HCT116 (cell line): Measurements from ENCODE around the gene SLC26A9. TPM values are rescaled to one million over a fixed set of nuclear protein-coding genes. Genes with fewer than 3 reads are reported as not detected.
"Not testable (repeated sequence)": the region's sequence is repeated elsewhere in the genome, so short reads cannot be mapped to it uniquely, and the experiment has no call there.

Experiments used
- ATAC-seq: fragments of 200-7000 bp; cut with Tn5 transposase; 2 replicates; pipeline ENCODE4 v1.9.1; 2020; ENCODE audit warnings: mild to moderate bottlenecking, moderate library complexity
- BruUV-seq: library from RNA; stranded (reverse); fragments of 400-500 nt; replicated peaks from 2 replicates; lab custom pipeline; 2021; lab: Mats Ljungman, UMichigan
- CTCF ChIA-PET: fragments of 300-600 bp; sonication (Branson Sonifier 250); formaldehyde crosslinking; loops from one replicate; lab custom pipeline; 2021; ENCODE audit warnings: antibody characterized with exemption; lab: Charles Lee
- POLR2A ChIA-PET: fragments of 300-600, 350-600 bp; sonication (Branson Sonifier 250); formaldehyde crosslinking; loops from one replicate; lab custom pipeline; 2021; ENCODE audit warnings: antibody characterized with exemption; lab: Charles Lee
- RAD21 ChIA-PET, 2 experiments: fragments of 300-600 bp; sonication (Branson Sonifier 250); formaldehyde crosslinking; loops; one replicate each; lab custom pipeline; 2023; ENCODE audit warnings: low total read pairs in 2 of 2; ENCODE audit not compliant: uncharacterized antibody in 2 of 2, unreplicated experiment in 2 of 2, low non-redundant PET in 1 of 2; lab: Charles Lee
- DNase-seq: peaks from one replicate; pipeline ENCODE4 v3.0.0-alpha.2; 2010; ENCODE audit warnings: low read depth, low spot score
- H2AFZ ChIP-seq: fragments of 200-600 bp; shearing (Covaris generic), sonication (generic); 2 replicates; pipeline ENCODE4 v1.6.1; 2017; ENCODE audit warnings: low read depth, mixed run types, mixed read lengths, antibody characterized with exemption, low read length; ENCODE audit not compliant: poor library complexity, severe bottlenecking
- H3K27ac ChIP-seq: 2 replicates; pipeline ENCODE4 v1.5.1; 2012; ENCODE audit warnings: low read depth, low read length
- H3K27me3 ChIP-seq: fragments of 200-600 bp; sonication (generic); 2 replicates; pipeline ENCODE4 v1.6.1; 2016; ENCODE audit warnings: mixed run types, low read length, mixed read lengths; ENCODE audit not compliant: insufficient read depth
- H3K36me3 ChIP-seq, 2 experiments: fragments of 200-500 bp in 1 of 2; fragments of 200-600 bp in 1 of 2; sonication (Bioruptor generic) in 1 of 2; sonication (generic) in 1 of 2; 2 replicates each; pipeline versions ENCODE4 v1.5.1 to v1.6.1; 2014 to 2016; ENCODE audit warnings: low read length in 2 of 2, inconsistent platforms in 1 of 2, mixed read lengths in 1 of 2, mixed run types in 1 of 2; ENCODE audit not compliant: insufficient read depth in 2 of 2, control insufficient read depth in 1 of 2
- H3K4me1 ChIP-seq, 2 experiments: fragments of 200-600 bp in 1 of 2; sonication (generic) in 1 of 2; 2 replicates each; pipeline versions ENCODE4 v1.5.1 to v1.6.1; 2012 to 2017; ENCODE audit warnings: low read length in 2 of 2, inconsistent platforms in 1 of 2, mild to moderate bottlenecking in 1 of 2, mixed read lengths in 1 of 2, mixed run types in 1 of 2, moderate library complexity in 1 of 2; ENCODE audit not compliant: insufficient read depth in 2 of 2, control insufficient read depth in 1 of 2
- H3K4me2 ChIP-seq: fragments of 200-600 bp; sonication (generic); 2 replicates; pipeline ENCODE4 v1.6.1; 2017; ENCODE audit warnings: mixed run types, low read length, mixed read lengths
- H3K4me3 ChIP-seq, 2 experiments: fragments of 200-600 bp in 1 of 2; sonication (generic) in 1 of 2; replicated peaks in 1 of 2; 2 replicates each; pipeline ENCODE4 v1.5.1; 2011 to 2016; ENCODE audit warnings: low read length in 2 of 2, control low read depth in 1 of 2, low read depth in 1 of 2, mild to moderate bottlenecking in 1 of 2, mixed read lengths in 1 of 2, mixed run types in 1 of 2
- H3K79me2 ChIP-seq: fragments of 200-600 bp; sonication (generic); 2 replicates; pipeline ENCODE4 v1.6.1; 2017; ENCODE audit warnings: mild to moderate bottlenecking, mixed run types, low read length, moderate library complexity, mixed read lengths; ENCODE audit not compliant: insufficient read depth
- H3K9ac ChIP-seq: fragments of 200-600 bp; sonication (generic); 2 replicates; pipeline ENCODE4 v1.6.1; 2016; ENCODE audit warnings: low read length, mixed read lengths
- H3K9me2 ChIP-seq: fragments of 200-600 bp; sonication (generic), shearing (Covaris generic); 2 replicates; pipeline ENCODE4 v1.6.1; 2017; ENCODE audit warnings: mixed run types, mild to moderate bottlenecking, moderate library complexity; ENCODE audit not compliant: insufficient read depth
- H3K9me3 ChIP-seq, 2 experiments: fragments of 200-500 bp in 1 of 2; fragments of 200-600 bp in 1 of 2; sonication (Bioruptor generic) in 1 of 2; sonication (generic) in 1 of 2; 2 replicates each; pipeline ENCODE4 v1.6.1; 2014 to 2017; ENCODE audit warnings: low read length in 2 of 2, mixed read lengths in 2 of 2, inconsistent platforms in 1 of 2, low read depth in 1 of 2, mild to moderate bottlenecking in 1 of 2, mixed run types in 1 of 2, moderate library complexity in 1 of 2; ENCODE audit not compliant: control insufficient read depth in 1 of 2, insufficient read depth in 1 of 2
- H4K20me1 ChIP-seq: fragments of 200-600 bp; sonication (generic), shearing (Covaris generic); 2 replicates; pipeline ENCODE4 v1.6.1; 2017; ENCODE audit warnings: mixed run types, mild to moderate bottlenecking, moderate library complexity; ENCODE audit not compliant: insufficient read depth
- intact Hi-C: fragments of 100-400 bp; cut with micrococcal nuclease; formaldehyde crosslinking; loops from 2 replicates; pipeline ENCODE4 v1.10.0; 2022
- total RNA-seq: library from RNA; stranded (reverse); gene quantifications from one replicate; pipeline ENCODE4 v1.2.1, GENCODE V29; 2021; ENCODE audit not compliant: unreplicated experiment

The SLC26A9 gene
- total RNA-seq, 1 experiment from 2014 or later = not detected

DNA sequence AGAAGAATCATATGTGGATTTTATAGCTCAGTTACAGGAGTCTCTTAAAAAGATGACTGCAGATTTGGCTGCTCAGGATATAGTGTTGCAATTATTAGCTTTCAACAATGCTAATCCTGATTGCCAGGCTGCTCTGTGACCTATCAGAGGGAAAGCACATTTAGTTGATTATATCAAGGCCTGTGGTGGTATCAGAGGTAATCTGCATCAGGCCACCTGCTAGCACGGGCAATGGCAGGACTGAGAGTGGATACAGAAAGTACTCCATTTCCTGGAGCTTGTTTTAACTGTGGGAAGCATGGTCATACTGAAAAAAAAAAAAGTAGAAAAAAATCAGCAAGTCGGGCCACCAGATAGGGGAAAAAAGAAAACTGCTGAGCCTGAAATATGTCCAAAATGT, 51.1 kb downstream of the SLC26A9 start:
- ATAC-seq, H3K4me3 ChIP-seq, POLR2A ChIA-PET, H3K36me3 ChIP-seq, H4K20me1 ChIP-seq, H3K79me2 ChIP-seq, H2AFZ ChIP-seq, RAD21 ChIA-PET, H3K9me3 ChIP-seq, H3K9me2 ChIP-seq, intact Hi-C loops, H3K9ac ChIP-seq, H3K27ac ChIP-seq, DNase-seq, H3K27me3 ChIP-seq, H3K4me2 ChIP-seq, BruUV-seq: not testable (repeated sequence)
- CTCF ChIA-PET = interaction anchor here (1.2 kb wide), 1 partner anchor 27 kb away, joined by 3 read pairs; no protein-coding TSS in a partner anchor
- H3K4me1 ChIP-seq = peaks cover 0 to 19% of the 10 kb centered on the region in 2 experiments; a peak in 2 of 4 replicates

DNA sequence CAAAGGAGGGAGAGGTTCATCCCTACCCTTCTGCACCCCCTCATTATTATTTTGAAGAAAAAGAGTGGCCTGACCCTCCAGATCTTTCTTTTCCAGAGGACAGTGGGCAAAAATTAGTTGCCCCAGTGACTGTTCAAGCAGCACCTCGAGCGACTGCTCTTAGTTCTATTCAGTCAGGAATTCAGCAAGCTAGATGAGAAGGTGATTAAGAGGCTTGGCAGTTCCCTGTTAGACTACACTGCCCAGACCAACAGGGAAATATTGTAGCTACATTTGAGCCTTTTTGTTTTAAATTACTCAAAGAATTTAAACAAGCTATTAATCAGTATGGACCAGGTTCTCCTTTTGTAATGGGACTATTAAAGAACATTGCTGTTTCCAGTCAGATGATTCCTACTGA, 51.8 kb downstream of the SLC26A9 start:
- H2AFZ ChIP-seq, intact Hi-C loops, H3K4me2 ChIP-seq, H3K9me2 ChIP-seq, H3K79me2 ChIP-seq, H3K27ac ChIP-seq, ATAC-seq, POLR2A ChIA-PET, H4K20me1 ChIP-seq, H3K36me3 ChIP-seq, H3K9me3 ChIP-seq, RAD21 ChIA-PET, H3K9ac ChIP-seq, DNase-seq, H3K4me3 ChIP-seq, H3K27me3 ChIP-seq, BruUV-seq: not testable (repeated sequence)
- H3K4me1 ChIP-seq = peaks cover 0 to 19% of the 10 kb centered on the region in 2 experiments; a peak in 2 of 4 replicates
- CTCF ChIA-PET = interaction anchor here (1.2 kb wide), 1 partner anchor 27 kb away, joined by 3 read pairs; no protein-coding TSS in a partner anchor

DNA sequence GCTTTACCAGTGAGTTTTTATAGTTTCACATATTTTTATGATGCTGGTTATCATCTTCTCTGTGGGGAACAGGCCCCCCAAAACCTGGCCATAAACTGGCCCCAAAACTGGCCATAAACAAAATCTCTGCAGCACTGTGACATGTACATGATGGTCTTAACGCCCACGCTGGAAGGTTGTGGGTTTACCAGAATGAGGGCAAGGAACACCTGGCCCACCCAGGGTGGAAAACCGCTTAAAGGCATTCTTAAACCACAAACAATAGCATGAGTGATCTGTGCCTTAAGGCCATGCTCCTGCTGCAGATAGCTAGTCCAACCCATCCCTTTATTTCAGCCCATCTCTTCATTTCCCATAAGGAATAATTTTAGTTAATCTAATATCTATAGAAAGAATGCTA, 52.6 kb downstream of the SLC26A9 start:
- intact Hi-C loops, H3K4me2 ChIP-seq, H3K9me3 ChIP-seq, POLR2A ChIA-PET, DNase-seq, H3K36me3 ChIP-seq, H3K79me2 ChIP-seq, CTCF ChIA-PET, H3K9ac ChIP-seq, ATAC-seq, H3K4me3 ChIP-seq, H3K27me3 ChIP-seq, H3K9me2 ChIP-seq, H4K20me1 ChIP-seq, BruUV-seq, H3K27ac ChIP-seq, RAD21 ChIA-PET, H2AFZ ChIP-seq: not testable (repeated sequence)
- peaks cover 0 to 19% of the 10 kb centered on the region in 2 experiments; a peak in 2 of 4 replicates for H3K4me1 ChIP-seq
